Measurements from ENCODE around the gene SLC29A3. TPM values are rescaled to one million over a fixed set of nuclear protein-coding genes. Genes with fewer than 3 reads are reported as not detected.

The SLC29A3 gene
- total RNA-seq, 1 experiment from 2014 or later: 9.2 TPM

- no peak overlapping the region for H4K91ac ChIP-seq (ENCODE audit: insufficient read length, low read depth, low read length)
- H3K9ac ChIP-seq (ENCODE audit: extremely low read depth, insufficient read length, low read length): no peak overlapping the region
- H3K56ac ChIP-seq (ENCODE audit: insufficient read length, low read depth, low read length): no peak overlapping the region
- no peak overlapping the region for H3K14ac ChIP-seq (ENCODE audit: insufficient read depth, low read length)
- no peak overlapping the region for H3K23ac ChIP-seq (ENCODE audit: insufficient read length, low read depth, low read length)
- no peak overlapping the region for H3K4me2 ChIP-seq (ENCODE audit: insufficient read depth, insufficient read length, low read length)
- H2BK120ac ChIP-seq (ENCODE audit: low read depth, low read length, poor library complexity, severe bottlenecking): no peak overlapping the region
- no peak overlapping the region for H2AFZ ChIP-seq (ENCODE audit: low read length)
- Mint-ChIP-seq H3K9me3 (no peaks in the 10 kb centered on the region), H3K36me3 (ENCODE audit: insufficient read depth in 1 of 3, low read depth in 3 of 3) (peaks cover 8 to 15% (median 9%) of the 10 kb centered on the region in 3 experiments; a peak in 6 of 7 replicates), H3K27ac (peak overlapping the region in 2 of 3 experiments; percentile 50 to 53; a peak in 2 of 7 replicates), H3K27me3 (ENCODE audit: low read depth) (peaks cover 2% of the 10 kb centered on the region; the same call in 1 of the 2 replicates), H3K4me3 (no peak overlapping the region), H3K4me1 (peaks cover 29 to 36% of the 10 kb centered on the region in 2 experiments)
- H3K79me1 ChIP-seq (ENCODE audit: insufficient read depth, low read depth, low read length, poor library complexity, severe bottlenecking): no peaks in the 10 kb centered on the region
- H3K4ac ChIP-seq (ENCODE audit: low read depth, low read length): no peak overlapping the region
- no peak overlapping the region for H3T11ph ChIP-seq (ENCODE audit: low read length)
- H2BK5ac ChIP-seq (ENCODE audit: insufficient read length, low read length): no peak overlapping the region
- H4K8ac ChIP-seq (replicated peaks; ENCODE audit: insufficient read length, low read depth, low read length): no peak overlapping the region
- H3K23me2 ChIP-seq (ENCODE audit: insufficient read length, low read depth, low read length, poor library complexity, severe bottlenecking): peaks cover 3% of the 10 kb centered on the region
- H3K27me3 ChIP-seq (ENCODE audit: insufficient read depth, low read length): no peaks in the 10 kb centered on the region; the same call in 1 of the 2 replicates
- no peak overlapping the region for H2BK15ac ChIP-seq (ENCODE audit: low read depth, low read length)
- no peak overlapping the region for H2BK12ac ChIP-seq (ENCODE audit: insufficient read length, low read depth, low read length)
- no peak overlapping the region for H3K27ac ChIP-seq (ENCODE audit: insufficient read length, low read depth, low read length)
- no peak for DNase-seq
- H4K5ac ChIP-seq (ENCODE audit: insufficient read length, low read depth, low read length): no peak overlapping the region
- peaks cover 4% of the 10 kb centered on the region; the same call in 1 of the 2 replicates for H3K4me1 ChIP-seq (ENCODE audit: insufficient read depth, low read length)
- no peaks in the 10 kb centered on the region for H3K9me3 ChIP-seq (ENCODE audit: control insufficient read depth, low read depth, low read length)
- H2AK5ac ChIP-seq (ENCODE audit: insufficient read length, low read length): no peak overlapping the region
- no CpG with 5 or more reads among the region's 15 CpGs for WGBS (ENCODE audit: extremely low coverage, insufficient read length, low lambda C conversion rate)
- no peak overlapping the region for H3K18ac ChIP-seq (ENCODE audit: insufficient read length, low read depth, low read length)
- H2BK20ac ChIP-seq (ENCODE audit: low read depth, low read length, poor library complexity, severe bottlenecking): no peak overlapping the region
- H3K79me2 ChIP-seq (ENCODE audit: insufficient read depth, low read length): no peaks in the 10 kb centered on the region
- H4K20me1 ChIP-seq (ENCODE audit: control insufficient read depth, insufficient read depth, insufficient read length): no peaks in the 10 kb centered on the region
- no peak for TF ChIP-seq CTCF (conservative IDR thresholded peaks at IDR 0.05)
Observed at GRCh38 chr10:71335173-71335708, 16.2 kb downstream of the SLC29A3 start.

All from H9 (cell line).